ENCODE measurements around the gene PRM2.

DNA sequence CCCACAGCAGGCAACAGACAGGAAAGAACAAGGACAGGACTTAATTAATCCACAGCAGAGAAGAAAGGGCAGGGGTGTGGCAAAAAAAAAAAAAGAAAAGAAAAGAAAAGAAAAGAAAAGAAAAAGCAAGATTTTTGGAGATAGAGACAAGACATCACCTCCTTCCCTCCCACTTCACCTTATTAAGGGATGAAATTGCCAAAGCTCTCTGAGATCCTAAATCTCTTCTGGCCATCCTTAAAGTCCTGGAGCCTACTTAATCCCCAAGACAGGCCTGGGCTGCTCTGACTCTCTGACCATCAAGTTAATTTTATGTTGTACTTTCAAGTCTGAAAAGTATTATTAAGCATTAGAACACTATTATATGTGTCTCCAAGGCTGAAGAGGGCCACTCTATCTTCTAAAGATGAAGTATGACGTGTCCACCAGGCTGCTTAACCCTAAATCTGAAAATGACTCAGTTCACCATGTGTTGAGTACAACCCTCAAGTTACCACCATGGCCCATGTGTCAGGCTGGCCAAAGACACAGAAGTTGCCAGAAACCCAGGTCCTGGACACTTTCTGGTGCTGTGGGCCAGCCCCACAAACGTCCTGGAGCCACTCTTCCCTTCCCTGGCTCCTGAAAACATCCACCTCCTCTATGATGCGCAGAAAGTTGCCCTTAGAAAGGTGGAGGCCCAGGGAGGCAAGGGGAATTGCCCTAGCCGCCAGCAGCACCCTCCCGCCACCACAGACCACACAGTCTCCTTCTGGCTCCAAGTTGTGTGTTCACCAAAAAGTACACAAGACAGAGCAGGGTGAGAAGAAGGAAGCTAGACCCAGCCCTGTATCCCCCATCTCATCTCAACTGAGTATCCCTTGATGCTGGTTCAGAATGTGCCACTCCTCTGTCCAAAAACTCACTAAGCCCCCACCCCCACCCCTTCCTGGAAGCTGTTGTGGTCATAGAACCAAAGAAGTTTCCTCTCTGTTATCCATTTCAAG lies 23.0 kb downstream of the PRM2 start:
- TF ChIP-seq, protein P1, sequence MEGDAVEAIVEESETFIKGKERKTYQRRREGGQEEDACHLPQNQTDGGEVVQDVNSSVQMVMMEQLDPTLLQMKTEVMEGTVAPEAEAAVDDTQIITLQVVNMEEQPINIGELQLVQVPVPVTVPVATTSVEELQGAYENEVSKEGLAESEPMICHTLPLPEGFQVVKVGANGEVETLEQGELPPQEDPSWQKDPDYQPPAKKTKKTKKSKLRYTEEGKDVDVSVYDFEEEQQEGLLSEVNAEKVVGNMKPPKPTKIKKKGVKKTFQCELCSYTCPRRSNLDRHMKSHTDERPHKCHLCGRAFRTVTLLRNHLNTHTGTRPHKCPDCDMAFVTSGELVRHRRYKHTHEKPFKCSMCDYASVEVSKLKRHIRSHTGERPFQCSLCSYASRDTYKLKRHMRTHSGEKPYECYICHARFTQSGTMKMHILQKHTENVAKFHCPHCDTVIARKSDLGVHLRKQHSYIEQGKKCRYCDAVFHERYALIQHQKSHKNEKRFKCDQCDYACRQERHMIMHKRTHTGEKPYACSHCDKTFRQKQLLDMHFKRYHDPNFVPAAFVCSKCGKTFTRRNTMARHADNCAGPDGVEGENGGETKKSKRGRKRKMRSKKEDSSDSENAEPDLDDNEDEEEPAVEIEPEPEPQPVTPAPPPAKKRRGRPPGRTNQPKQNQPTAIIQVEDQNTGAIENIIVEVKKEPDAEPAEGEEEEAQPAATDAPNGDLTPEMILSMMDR (IDR thresholded peaks at IDR 0.05; ENCODE audit: extremely low read depth in 1 of 2, insufficient read depth in 1 of 2, low read depth in 1 of 2, low read length in 2 of 2): no peak
- TF ChIP-seq POLR2AphosphoS5 (IDR thresholded peaks at IDR 0.05; ENCODE audit: insufficient read depth, low read depth, low read length): no peak
- TF ChIP-seq POLR2A (IDR thresholded peaks at IDR 0.05; ENCODE audit: low read depth, low read length): no peak
- TF ChIP-seq EZH2 (IDR thresholded peaks at IDR 0.05; ENCODE audit: borderline replicate concordance, low read depth, low read length, severe bottlenecking): no peak
- TF ChIP-seq MYC (IDR thresholded peaks at IDR 0.05; ENCODE audit: low read depth, low read length): no peak
- TF ChIP-seq, protein P2, sequence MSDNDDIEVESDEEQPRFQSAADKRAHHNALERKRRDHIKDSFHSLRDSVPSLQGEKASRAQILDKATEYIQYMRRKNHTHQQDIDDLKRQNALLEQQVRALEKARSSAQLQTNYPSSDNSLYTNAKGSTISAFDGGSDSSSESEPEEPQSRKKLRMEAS (IDR thresholded peaks at IDR 0.05; ENCODE audit: insufficient read depth, insufficient read length): no peak
- TF ChIP-seq JUN (IDR thresholded peaks at IDR 0.05; ENCODE audit: borderline replicate concordance, insufficient read depth, insufficient read length, low read depth): no peak
- no peak for TF ChIP-seq FOS (IDR thresholded peaks at IDR 0.05; ENCODE audit: borderline replicate concordance, insufficient read depth, low read length)
- TF ChIP-seq GATA2 (IDR thresholded peaks at IDR 0.05; ENCODE audit: insufficient read depth, insufficient read length, low read depth, low read length): no peak

Measured in endothelial cell of umbilical vein (primary cell).